Endothelial cell of hepatic sinusoid (primary cell): ENCODE results near the gene ELMO1.

Source experiments
- in situ Hi-C: cut with HindIII; loops from 2 replicates; pipeline ENCODE4 v1.10.0; 2017; ENCODE audit warnings: low sequenced_read_pairs

The ELMO1 gene

DNA sequence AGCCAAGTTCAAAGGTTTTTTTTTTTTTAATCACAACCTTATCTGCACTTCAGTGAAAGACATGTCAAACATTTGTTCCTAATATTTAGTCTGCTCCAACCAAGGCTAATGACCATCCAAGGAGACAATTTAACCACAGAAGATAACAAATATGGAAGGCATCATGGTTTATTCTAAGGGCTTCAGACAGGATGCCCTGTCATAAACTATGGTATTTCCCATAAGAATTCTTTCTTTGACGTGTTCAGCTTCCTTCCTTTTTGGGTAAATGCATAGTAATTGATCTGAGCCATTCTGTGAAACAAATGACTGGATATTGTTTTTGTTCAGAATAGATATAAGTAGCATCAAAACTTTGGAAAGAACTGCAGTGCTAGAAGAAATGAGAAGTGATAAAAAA lies 397.9 kb downstream of the ELMO1 start:
- in situ Hi-C loops: no loop called here

DNA sequence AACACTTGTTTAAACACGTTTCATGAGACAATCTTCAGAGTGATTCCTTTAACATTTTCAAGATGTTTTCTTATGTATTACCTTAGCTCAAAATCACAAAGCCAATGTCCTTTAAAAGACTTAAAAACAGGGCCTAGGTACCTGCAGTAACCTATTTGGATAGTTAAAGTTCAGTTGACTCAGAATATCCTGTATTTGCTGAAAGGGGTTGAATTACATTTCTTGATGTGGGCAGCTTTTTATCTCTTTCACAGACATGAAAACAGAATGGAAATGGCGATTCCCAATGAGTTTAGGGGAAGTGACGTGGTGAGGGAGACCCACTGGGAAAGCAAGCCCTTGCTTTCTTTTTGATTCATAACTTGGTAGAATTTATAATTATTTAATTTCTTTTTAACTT lies 400.0 kb downstream of the ELMO1 start:
- in situ Hi-C loops: no loop called here

- in situ Hi-C loops: no loop called here
Measured at GRCh38 chr7:37047260-37047659, 401.4 kb downstream of the ELMO1 start.

GRCh38 chr7:37046531-37047079 lies 402.1 kb downstream of the ELMO1 start:
- in situ Hi-C loops: no loop called here

DNA sequence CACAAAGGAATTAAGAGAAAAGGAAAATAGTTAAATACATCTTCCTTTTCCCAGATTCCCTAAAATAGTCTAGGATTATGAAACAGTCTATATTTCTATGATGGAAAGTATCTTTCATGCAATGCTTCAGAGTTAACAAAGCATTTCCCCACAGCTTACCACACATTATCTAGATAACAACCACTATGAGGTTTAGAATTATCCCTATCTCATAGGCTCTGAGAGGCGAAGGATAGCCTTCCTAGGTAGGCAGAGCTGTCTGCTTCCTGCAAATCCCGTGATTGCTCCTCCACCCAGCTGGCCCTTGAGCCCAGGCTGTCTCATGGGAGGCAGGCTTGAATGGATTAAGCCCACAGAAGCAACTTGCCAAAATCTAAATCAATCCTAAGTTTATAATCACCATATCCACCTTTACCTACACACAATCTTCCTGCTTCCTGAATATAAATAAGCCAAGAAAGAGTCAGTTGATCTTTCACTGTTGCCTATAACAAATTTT lies 402.9 kb downstream of the ELMO1 start:
- in situ Hi-C loops: no loop called here

GRCh38 chr7:37041461-37041860 lies 407.2 kb downstream of the ELMO1 start:
- in situ Hi-C loops: no loop called here

- in situ Hi-C loops: no loop called here
Measured at GRCh38 chr7:37040330-37040729, 408.3 kb downstream of the ELMO1 start.

DNA sequence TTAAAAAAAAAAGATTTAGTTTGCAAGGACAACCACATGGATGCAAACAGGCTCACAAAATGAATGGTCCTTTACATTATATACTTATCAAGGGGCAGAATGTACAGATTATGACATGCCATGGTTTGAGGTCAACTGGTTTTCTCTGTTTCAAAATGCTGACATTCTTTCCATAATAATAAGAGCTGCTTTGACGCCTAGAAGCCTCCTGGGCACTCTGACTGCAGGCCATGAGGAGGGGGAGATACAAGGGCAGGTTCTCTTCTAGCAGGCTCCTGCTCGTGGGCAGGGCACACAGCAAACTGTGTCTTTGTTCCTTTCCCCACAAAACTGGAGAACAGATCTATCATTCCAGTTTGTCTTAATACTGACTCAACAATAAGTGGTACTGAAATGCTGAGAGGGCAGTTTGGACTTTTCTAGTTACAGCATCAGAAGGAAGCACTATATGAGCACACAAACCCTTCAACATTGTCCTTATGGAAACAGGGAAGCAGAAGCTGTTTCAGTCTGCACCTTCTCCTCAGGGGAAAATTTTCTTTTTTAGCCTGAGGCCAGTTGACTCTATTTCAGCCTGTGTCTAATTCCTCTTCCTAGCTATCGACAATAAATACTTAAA lies 409.4 kb downstream of the ELMO1 start:
- in situ Hi-C loops: no loop called here

GRCh38 chr7:37038706-37039105 lies 410.0 kb downstream of the ELMO1 start:
- in situ Hi-C loops: no loop called here

GRCh38 chr7:37037286-37037685 lies 411.4 kb downstream of the ELMO1 start:
- in situ Hi-C loops: no loop called here

GRCh38 chr7:37035631-37036030 lies 413.0 kb downstream of the ELMO1 start:
- in situ Hi-C loops: no loop called here

DNA sequence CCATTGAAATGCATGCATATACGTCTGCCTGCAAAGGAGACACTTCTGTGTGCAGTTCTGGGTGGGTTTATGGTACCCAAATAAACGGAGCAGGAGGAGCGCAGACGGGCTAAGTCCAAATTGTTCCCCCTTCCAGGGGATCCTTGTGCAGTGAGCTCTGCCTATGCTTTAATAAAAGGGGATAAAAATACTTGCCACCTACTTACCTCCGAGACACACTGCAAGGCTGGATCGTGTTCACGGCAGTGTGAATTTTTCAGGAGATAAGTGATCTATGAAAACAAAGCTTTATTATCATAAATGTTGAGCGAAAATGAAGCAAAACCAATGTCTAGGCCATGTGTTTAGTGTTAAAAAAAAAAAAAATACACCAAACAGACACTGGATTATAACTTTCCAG lies 415.5 kb downstream of the ELMO1 start:
- in situ Hi-C loops: no loop called here

- in situ Hi-C loops: no loop called here
Measured at GRCh38 chr7:37032258-37032601, 416.4 kb downstream of the ELMO1 start.

DNA sequence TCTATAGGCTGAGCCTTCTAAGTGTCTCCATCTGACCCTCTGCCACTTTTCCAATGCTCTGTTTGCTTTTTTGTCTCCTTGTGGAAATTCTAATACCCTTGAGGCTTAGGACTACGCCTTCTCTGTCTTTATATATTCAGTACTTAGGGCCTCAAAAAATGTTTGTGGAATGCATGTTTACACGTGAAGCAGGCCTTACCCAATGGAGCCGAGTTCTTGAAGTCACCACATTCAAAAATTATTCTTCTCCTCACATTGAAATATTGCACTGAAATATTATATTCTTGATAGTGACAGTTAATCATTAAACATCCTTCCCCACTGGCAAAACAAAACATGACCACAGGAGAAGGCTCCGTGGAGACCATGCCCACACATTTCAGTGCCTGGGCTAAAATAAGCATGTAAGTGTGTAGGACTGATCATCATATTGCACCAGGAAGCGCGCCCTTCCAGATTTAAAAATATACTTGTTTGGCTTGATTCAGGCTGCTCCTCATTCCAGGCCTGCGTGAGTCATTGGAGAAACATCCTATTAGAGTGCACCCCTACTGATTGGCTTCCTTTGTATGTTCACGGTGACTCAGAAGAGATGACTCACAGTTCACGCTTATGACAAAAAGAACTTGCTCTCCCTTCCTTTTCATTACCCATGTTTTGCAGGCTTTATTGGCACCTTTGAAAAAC lies 416.9 kb downstream of the ELMO1 start:
- in situ Hi-C loops: no loop called here

GRCh38 chr7:37028909-37029440 lies 419.7 kb downstream of the ELMO1 start:
- in situ Hi-C loops: no loop called here

DNA sequence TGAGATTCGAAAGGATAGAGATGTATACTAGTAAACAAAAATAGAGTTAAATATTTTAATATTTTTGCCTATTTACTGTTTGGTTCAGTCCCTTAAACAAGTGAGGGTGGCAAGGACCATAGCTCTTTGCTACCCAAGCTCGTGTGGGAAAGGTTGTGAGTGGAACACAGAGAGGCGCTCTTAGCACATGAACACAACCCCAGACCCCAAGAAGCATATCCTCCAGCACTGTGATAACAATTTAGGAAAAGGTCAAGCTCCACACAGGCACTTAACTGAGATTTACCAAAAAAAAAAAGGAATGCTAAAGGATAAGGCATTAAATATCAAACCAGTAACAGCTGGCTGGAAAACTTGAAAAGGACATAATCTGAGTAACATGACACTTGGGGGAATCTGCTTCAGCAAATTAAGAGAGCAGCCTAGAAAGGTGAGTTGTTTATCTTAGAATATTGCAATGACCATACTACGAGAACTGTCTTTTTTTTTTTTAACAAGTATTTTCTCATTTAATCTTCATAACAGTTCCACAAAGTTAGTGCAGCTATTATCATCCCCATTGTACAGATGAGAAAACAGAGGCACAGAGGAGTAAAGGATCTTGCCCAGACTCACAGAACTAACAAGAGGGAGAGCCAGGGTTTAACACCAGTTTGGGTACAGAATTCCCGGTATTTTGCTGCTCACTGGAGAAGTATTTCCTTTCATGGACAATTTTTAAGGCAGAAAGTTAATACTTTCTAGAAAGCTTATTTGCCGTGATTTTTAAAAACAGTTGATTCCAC lies 420.9 kb downstream of the ELMO1 start:
- in situ Hi-C loops: no loop called here

DNA sequence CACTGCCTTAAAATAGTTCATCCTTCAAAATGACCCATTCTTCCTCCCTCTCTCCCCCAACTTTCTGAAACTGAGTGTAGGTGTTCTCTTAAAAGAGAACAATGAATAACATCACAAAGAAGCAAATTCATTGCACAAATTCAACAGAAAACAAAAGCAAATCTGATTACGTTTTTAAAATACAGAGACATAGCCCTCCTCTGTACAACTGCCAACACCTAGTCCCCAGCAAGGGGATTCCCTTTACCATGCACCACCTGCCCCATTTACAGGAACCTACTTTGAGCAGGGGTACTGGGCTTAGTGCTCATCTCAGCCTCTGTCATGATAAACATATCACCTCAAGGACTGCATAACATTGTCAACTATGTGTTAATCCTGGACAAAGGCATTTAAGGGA lies 421.6 kb downstream of the ELMO1 start:
- in situ Hi-C loops: no loop called here

- in situ Hi-C loops: no loop called here
Measured at GRCh38 chr7:37018954-37019353, 429.7 kb downstream of the ELMO1 start.

- in situ Hi-C loops: no loop called here
Measured at GRCh38 chr7:37016064-37016878, 432.4 kb downstream of the ELMO1 start.

GRCh38 chr7:37015353-37016034 lies 433.2 kb downstream of the ELMO1 start:
- in situ Hi-C loops: no loop called here
